A549 treated with CORT108297 at 1 μM for 4 hours (cell line): ENCODE measurements around the gene SLC43A1. TPM values are rescaled to one million over a fixed set of nuclear protein-coding genes. Genes with fewer than 3 reads are reported as not detected.

Experiments
- total RNA-seq: library from RNA; stranded (reverse); fragments of 200-300 nt; extraction: Qiagen RNA extraction; gene quantifications from 5 replicates; pipeline ENCODE4 v1.2.3, GENCODE V29; 2022

Gene SLC43A1
- 2.7 to 3.2 TPM (median 3.1 TPM) in 5 replicates for total RNA-seq

DNA sequence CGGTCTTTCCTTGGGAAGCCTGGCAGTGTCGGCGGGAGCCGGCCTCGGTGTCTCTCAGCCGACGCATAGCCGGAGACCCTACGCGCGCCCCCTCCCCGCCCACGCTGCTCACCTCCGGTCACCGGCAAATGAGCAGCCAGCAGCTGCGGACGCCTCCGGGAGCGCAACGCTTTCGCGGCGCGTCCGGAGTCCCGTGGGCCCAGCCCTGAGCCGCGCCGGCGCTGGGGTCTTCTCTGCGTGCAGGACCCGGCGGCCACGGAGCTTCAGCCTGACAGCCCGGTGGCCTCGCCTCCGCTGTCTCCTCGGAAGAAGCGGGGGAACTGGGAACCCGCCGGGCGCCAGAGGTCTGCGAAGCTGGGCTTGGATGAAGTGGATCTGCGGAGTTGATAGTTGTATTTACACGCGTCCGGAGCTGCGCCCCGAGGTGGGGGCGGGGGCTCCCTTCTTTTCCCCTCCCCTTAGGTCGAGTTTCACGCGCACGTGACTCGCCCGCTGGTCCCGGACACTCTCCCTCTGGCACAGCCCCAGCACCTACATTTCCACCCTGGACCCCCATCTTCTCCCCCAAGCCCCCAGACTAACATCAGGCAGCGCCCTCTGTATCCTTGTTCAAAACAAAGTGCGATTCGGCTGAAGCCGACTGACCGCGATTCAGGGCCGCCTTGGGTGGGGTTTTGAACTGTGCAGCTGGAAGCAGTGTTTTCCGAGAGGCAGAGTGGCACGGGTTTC is at the start of gene SLC43A1:
Gene SLC43A1 (minus strand): TSS at position 371 of the 729 bp plus-strand sequence. CDS start 1,591 bp downstream, outside the sequence.

DNA sequence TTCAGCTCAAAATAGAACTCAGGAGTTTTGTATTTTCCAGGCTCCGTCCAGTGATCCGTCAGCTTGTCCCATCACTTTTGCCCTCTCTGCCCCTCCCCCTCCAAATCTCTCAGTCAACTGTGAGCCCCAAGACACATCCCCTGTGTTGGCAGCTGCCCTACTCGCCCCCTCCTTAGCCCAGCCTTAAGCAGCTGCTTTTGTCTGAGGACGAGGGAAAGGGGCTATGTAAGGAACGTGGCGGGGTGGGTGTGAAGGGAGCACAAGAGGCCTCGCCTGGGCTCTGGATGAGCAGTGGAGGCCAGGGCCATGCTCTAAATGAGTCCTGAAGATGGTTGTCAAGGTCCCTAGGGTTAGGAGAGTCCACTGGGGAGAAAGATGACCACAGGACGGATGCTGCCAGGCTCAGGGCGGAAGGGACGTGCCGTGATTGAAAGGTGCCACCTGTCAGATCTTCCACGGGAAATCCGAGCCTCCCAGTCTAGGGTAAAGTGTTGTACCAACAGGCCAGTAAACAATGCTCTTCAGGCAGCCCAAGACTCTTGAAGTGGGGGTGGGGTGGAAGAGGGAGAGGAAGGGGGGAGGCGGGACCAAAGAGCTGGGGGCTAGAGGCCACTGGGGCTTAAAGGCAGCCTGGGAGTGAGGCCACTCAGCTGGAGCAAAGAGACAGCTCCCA is 21.6 kb upstream of the SLC43A1 start, which contains the start of gene SMTNL1:
Gene SMTNL1 (plus strand): TSS at position 649 of the 673 bp plus-strand sequence. CDS start 5,048 bp downstream, outside the sequence.

DNA sequence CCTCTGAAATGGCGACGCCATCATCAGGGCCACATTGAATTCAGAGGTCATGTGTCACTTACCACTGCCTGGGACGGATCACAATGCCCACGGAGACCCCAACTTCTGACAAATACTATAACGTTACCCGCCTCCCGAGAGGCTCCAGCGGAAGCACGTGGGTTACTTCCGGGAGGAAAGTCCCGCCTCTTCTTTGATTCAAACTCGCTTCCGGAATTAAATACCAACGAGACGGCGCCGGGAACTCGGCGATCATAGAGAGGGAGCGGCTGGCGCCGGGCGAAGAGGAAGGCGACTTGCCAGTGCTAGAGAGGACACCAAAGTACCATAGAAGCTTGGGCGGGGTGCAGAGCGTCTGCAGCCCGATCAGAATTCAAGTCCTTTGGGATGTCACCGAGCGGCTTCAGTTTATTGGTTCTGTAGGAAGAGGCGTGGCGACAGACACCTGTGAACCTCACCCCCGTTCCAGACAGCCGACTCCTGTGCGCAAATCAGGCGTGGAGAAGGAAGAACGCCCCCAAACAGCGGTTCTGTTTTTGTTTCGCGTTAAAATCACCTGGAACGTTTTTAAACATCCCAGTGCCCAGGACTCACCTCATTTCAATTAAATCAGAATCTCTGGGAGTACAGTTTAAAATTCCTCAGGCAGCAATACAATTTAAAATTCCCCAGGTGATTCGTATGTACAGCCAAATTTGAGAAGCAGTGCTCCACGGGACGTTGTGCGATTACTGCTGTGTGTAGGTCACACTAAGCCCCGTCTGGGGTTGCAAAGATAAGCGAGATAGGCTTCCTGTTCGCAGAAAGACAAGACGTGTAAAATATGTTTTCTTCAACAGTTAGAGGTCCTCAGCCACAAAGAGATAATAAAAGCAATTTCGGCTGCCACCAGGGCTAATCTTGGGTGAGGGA is 15.3 kb upstream of the SLC43A1 start, which contains the start of gene TIMM10:
Gene TIMM10 (minus strand): TSS at position 159 of the 912 bp plus-strand sequence. CDS start 565 bp downstream, outside the sequence.

DNA sequence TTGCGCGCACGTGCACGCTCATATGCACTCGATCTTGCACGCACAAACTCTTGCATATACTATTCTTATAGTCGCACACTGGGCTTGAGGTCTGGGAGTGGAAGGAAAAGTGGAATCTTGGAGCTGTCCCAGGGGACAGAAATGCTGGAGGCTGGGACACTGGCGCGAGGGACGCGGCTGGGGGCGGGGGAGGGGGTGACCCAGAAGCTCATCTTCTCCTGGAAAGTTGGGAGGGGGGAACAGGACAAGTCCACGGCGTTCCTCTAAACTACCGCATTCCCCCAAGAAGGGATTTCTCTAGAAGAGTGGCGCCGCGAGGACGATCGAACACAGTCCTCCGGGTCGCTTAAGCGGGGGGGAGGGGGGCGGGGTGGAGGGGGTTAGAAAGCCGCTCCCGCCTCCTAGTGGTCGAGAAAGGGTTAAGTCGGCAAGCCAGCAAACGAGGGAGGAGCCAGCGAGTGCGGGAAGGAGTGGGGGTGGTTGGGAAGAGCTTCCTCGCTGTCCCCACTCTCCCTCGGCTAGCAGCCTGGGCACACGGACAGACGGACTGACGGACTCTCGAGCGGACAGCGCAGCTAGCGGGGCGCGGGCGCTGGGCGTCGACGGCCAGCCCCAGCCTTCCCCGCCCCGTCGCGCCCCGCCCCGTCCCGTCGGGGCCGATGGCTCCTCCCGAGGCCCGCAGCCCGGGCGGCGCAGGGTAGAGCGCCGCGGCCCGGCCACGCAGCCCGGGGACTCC is 55.3 kb downstream of the SLC43A1 start, which contains the start of gene RTN4RL2:
Gene RTN4RL2 (plus strand): TSS at position 507 of the 736 bp plus-strand sequence. CDS start 338 bp downstream, outside the sequence.

Other genes starting within 250 kb of the SLC43A1 start
- gene TNKS1BP1, start 190.8 kb downstream of the SLC43A1 start, total RNA-seq: 68.1 to 86.9 TPM (median 84.8 TPM) in 5 replicates
- gene SSRP1, start 179.8 kb downstream of the SLC43A1 start, total RNA-seq: 211 to 261 TPM (median 224 TPM) in 5 replicates
- 0.05 to 0.24 TPM (median 0.16 TPM) in 5 replicates for gene P2RX3, start 177.3 kb downstream of the SLC43A1 start, total RNA-seq
- gene PRG3, start 134.6 kb downstream of the SLC43A1 start, total RNA-seq: not detected in 5 replicates
- 0.08 TPM in 1 of 5 replicates, not detected in the others for gene PRG2, start 125.1 kb downstream of the SLC43A1 start, total RNA-seq
- gene SLC43A3, start 88.6 kb downstream of the SLC43A1 start, total RNA-seq: 0.36 to 0.72 TPM (median 0.46 TPM) in 5 replicates
- 59.0 to 127 TPM (median 116 TPM) in 5 replicates for gene RTN4RL2, start 55.2 kb downstream of the SLC43A1 start, total RNA-seq
- 161 to 178 TPM (median 168 TPM) in 5 replicates for gene TIMM10, start 15.1 kb upstream of the SLC43A1 start, total RNA-seq
- gene SMTNL1, start 21.9 kb upstream of the SLC43A1 start, total RNA-seq: not detected in 5 replicates
- 31.0 to 34.0 TPM (median 32.4 TPM) in 5 replicates for gene UBE2L6, start 52.0 kb upstream of the SLC43A1 start, total RNA-seq
- 0.38 to 0.85 TPM (median 0.66 TPM) in 5 replicates for gene SERPING1, start 82.0 kb upstream of the SLC43A1 start, total RNA-seq
- gene YPEL4, start 134.2 kb upstream of the SLC43A1 start, total RNA-seq: 0.22 to 0.47 TPM (median 0.27 TPM) in 5 replicates
- gene CLP1, start 142.1 kb upstream of the SLC43A1 start, total RNA-seq: 27.6 to 32.6 TPM (median 29.4 TPM) in 5 replicates
- 67.9 to 77.1 TPM (median 72.5 TPM) in 5 replicates for gene ZDHHC5, start 152.4 kb upstream of the SLC43A1 start, total RNA-seq
- gene MED19, start 196.5 kb upstream of the SLC43A1 start, total RNA-seq: 29.7 to 35.5 TPM (median 32.1 TPM) in 5 replicates
- gene TMX2, start 196.9 kb upstream of the SLC43A1 start, total RNA-seq: 145 to 167 TPM (median 157 TPM) in 5 replicates
- gene SELENOH, start 225.8 kb upstream of the SLC43A1 start, total RNA-seq: 107 to 150 TPM (median 144 TPM) in 5 replicates
- not detected in 5 replicates for gene BTBD18, start 236.1 kb upstream of the SLC43A1 start, total RNA-seq
- 55.5 to 67.5 TPM (median 65.0 TPM) in 5 replicates for gene CTNND1, start 246.1 kb upstream of the SLC43A1 start, total RNA-seq